Peyer's patch (tissue), 4 donors: Measurements from ENCODE around the gene PLOD1. TPM values are rescaled to one million over a fixed set of nuclear protein-coding genes. Genes with fewer than 3 reads are reported as not detected.
A peak's percentile ranks its signal among the peaks of the same experiment; 100 is the strongest.

Experiments
- DNase-seq, 3 donors: peaks; one replicate each; pipeline ENCODE4 v3.0.0-alpha.2; 2017 to 2019
- H3K27ac ChIP-seq, 4 donors: fragments of 200-600 bp; sonication (generic); one replicate each; pipeline ENCODE4 v1.5.1; 2016 to 2019
- H3K27me3 ChIP-seq, 2 donors: fragments of 200-600 bp; sonication (generic); one replicate each; pipeline ENCODE4 v1.5.1; 2019
- H3K36me3 ChIP-seq, 3 donors: fragments of 200-600 bp; sonication (generic); one replicate each; pipeline ENCODE4 v1.5.1; 2016 to 2019
- H3K4me1 ChIP-seq, 4 donors: fragments of 200-600 bp; sonication (generic); one replicate each; pipeline ENCODE4 v1.5.1; 2016 to 2019
- H3K4me3 ChIP-seq, 4 donors: fragments of 200-600 bp; sonication (generic); 1 replicate in 3 of 4; 2 replicates in 1 of 4; pipeline ENCODE4 v1.5.1; 2016 to 2019; ENCODE audit warnings: mild to moderate bottlenecking in 1 of 4
- H3K9me3 ChIP-seq, 4 donors: fragments of 200-600 bp; sonication (generic); one replicate each; pipeline ENCODE4 v1.5.1; 2016 to 2019; ENCODE audit warnings: mild to moderate bottlenecking in 1 of 4
- CTCF ChIP-seq, 6 experiments: fragments of 450-650 bp in 4 of 6; fragments of 200-600 bp in 2 of 6; sonication (generic) in 1 of 6; IDR thresholded peaks; one replicate each; pipeline ENCODE4 v1.5.1; 2017 to 2019; ENCODE audit warnings: antibody characterized with exemption in 6 of 6, mild to moderate bottlenecking in 3 of 6, moderate library complexity in 1 of 6
- POLR2A ChIP-seq, 2 donors: fragments of 450-650 bp; IDR thresholded peaks; one replicate each; pipeline ENCODE4 v1.5.1; 2017; ENCODE audit warnings: antibody characterized with exemption in 2 of 2, mild to moderate bottlenecking in 2 of 2, moderate library complexity in 2 of 2
- small RNA-seq, 2 donors: library from RNA; depleted of rRNA; stranded (forward); fragments of <200 nt; gene quantifications; one replicate each; pipeline ENCODE3, GENCODE V24; 2016
- total RNA-seq, 4 donors: library from RNA; depleted of rRNA; stranded (reverse); fragments of >200 nt; gene quantifications; one replicate each; pipeline ENCODE4 v1.1.0, GENCODE V29; 2016

PLOD1 gene
- total RNA-seq, 4 donors from 2014 or later: 23.9 to 75.2 (median 47.0) TPM

GRCh38 chr1:12019858-12020509 lies 85.5 kb downstream of the PLOD1 start:
- H3K4me3 ChIP-seq: peak overlapping the region; percentile 64 to 92 (median 83)
- H3K27me3 ChIP-seq: no peaks in the 10 kb centered on the region
- peaks cover 0 to 9% (median 0%) of the 10 kb centered on the region in 4 donors for H3K4me1 ChIP-seq
- no peak for TF ChIP-seq POLR2A (IDR thresholded peaks at IDR 0.05)
- no peak for TF ChIP-seq CTCF (IDR thresholded peaks at IDR 0.05)
- peaks cover 0 to 16% (median 0%) of the 10 kb centered on the region in 3 donors for H3K36me3 ChIP-seq
- peak overlapping the region; percentile 52 to 83 (median 78) for H3K27ac ChIP-seq
- H3K9me3 ChIP-seq: no peaks in the 10 kb centered on the region
- DNase-seq: peak in 1 of 3 donors; percentile 53

GRCh38 chr1:12021616-12022015 lies 87.1 kb downstream of the PLOD1 start:
- H3K27ac ChIP-seq: no peak overlapping the region
- H3K4me1 ChIP-seq: peaks cover 0 to 9% (median 0%) of the 10 kb centered on the region in 4 donors
- TF ChIP-seq CTCF (IDR thresholded peaks at IDR 0.05): no peak
- TF ChIP-seq POLR2A (IDR thresholded peaks at IDR 0.05): no peak
- no peak overlapping the region for H3K4me3 ChIP-seq
- DNase-seq: no peak
- no peaks in the 10 kb centered on the region for H3K27me3 ChIP-seq
- peaks cover 0 to 31% (median 0%) of the 10 kb centered on the region in 3 donors for H3K36me3 ChIP-seq
- no peaks in the 10 kb centered on the region for H3K9me3 ChIP-seq

- Histone ChIP-seq H3K36me3 (peaks cover 0 to 35% (median 0%) of the 10 kb centered on the region in 3 donors), H3K4me3 (no peak overlapping the region), H3K4me1 (peaks cover 0 to 9% (median 0%) of the 10 kb centered on the region in 4 donors), H3K27me3 (no peaks in the 10 kb centered on the region), H3K9me3 (no peaks in the 10 kb centered on the region), H3K27ac (no peak overlapping the region)
- no peak for TF ChIP-seq CTCF (IDR thresholded peaks at IDR 0.05)
- no peak for DNase-seq
Measured at GRCh38 chr1:12022036-12022435, 87.5 kb downstream of the PLOD1 start.

Small RNAs within 50 kb of the gene (small RNA-seq; reads per million reads assigned to genes)
- gene AL096840.1 (0 reads per million in 2 donors), gene RF00019 (0 reads per million in 2 donors), gene RNU5E-4P (1.2 to 1.3 reads per million in 2 donors)

Other genes with a start within 250 kb of the PLOD1 start
- not detected for gene DRAXIN, start 243.0 kb upstream of the PLOD1 start, total RNA-seq
- 10 to 100 TPM in 3 of 4 donors, 1 to 10 TPM in 1; 9.5 to 32.2 (median 25.5) TPM for gene AGTRAP, start 198.6 kb upstream of the PLOD1 start, total RNA-seq
- gene C1orf167, start 172.5 kb upstream of the PLOD1 start, total RNA-seq: not detected
- gene MTHFR, start 128.8 kb upstream of the PLOD1 start, total RNA-seq: 100 to 1,000 TPM in 1 of 4 donors, 10 to 100 TPM in 3; 82.0 to 130 (median 87.3) TPM
- 10 to 100 TPM; 28.4 to 63.7 (median 30.2) TPM for gene CLCN6, start 128.5 kb upstream of the PLOD1 start, total RNA-seq
- not detected for gene NPPA, start 86.9 kb upstream of the PLOD1 start, total RNA-seq
- gene NPPB, start 75.8 kb upstream of the PLOD1 start, total RNA-seq: not detected
- gene KIAA2013, start 8.3 kb upstream of the PLOD1 start, total RNA-seq: 100 to 1,000 TPM in 3 of 4 donors, 10 to 100 TPM in 1; 80.9 to 400 (median 278) TPM
- gene MFN2, start 45.7 kb downstream of the PLOD1 start, total RNA-seq: 100 to 1,000 TPM in 1 of 4 donors, 10 to 100 TPM in 3; 54.5 to 101 (median 94.9) TPM
- 10 to 100 TPM; 37.0 to 52.0 (median 43.0) TPM for gene MIIP, start 84.8 kb downstream of the PLOD1 start, total RNA-seq
- gene TNFRSF8, start 128.6 kb downstream of the PLOD1 start, total RNA-seq: not detected
- gene TNFRSF1B, start 232.3 kb downstream of the PLOD1 start, total RNA-seq: 10 to 100 TPM; 37.1 to 92.8 (median 64.0) TPM